Amniotic stem cell (primary cell): ENCODE results near the gene PLAU.
A peak's percentile ranks its signal among the peaks of the same experiment; 100 is the strongest.
"Not testable (repeated sequence)": the region's sequence is repeated elsewhere in the genome, so short reads cannot be mapped to it uniquely, and the experiment has no call there.

Experiments
- DNase-seq: peaks from one replicate; lab custom pipeline; 2025; lab: John Stamatoyannopoulos, UW

The PLAU gene

DNA sequence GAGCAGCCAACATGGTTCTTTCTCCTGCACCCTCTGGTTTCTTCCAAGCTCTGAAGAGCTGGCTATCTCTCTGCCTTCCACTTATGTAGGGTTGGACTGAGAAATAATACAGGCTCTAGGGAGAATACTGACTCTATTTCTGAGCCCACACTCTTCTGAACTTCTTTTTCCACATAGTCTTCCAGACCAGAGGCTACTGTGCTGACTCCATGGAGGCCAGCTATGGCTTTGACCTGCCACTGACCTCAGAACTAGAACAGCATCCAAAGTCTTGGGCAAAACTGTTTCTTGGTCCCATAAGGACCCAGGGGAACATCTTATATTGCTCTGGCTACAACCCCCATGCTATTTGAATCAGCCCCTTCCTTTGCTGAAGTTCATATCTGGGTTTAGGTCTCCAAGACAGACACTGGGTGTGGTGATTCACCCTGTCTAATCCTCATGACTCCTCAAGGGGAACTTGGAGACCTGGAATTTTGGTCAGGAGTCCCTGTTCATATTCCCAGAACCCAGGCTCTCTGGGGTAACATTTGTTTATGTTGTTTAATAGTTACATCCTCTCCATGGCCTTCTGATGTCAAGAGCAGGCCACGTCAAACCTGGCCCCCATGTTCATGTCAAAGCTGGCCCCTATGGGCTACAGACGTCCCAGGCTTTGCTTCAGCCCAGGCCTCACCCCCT lies 12.1 kb upstream of the PLAU start:
- no peak for DNase-seq

DNA sequence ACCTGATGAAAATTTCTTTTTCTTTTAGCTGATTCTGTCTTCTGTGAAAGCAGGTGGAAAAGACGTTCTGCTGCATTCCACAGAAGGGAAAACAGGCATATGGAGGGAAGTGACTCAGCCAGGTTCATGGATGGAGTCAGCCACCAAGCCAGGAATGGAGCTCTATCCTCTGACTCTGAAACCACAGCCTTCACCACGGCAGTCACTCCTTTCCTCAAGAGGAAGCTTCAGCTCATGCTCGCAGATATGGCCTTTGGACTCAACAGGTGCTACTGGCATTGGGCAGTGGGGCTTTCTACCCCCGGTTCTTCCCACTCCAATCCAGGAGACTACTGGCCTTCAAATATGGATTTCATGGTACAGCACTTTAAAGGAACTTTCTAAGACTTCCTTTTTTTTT lies 11.5 kb upstream of the PLAU start:
- no peak for DNase-seq

DNA sequence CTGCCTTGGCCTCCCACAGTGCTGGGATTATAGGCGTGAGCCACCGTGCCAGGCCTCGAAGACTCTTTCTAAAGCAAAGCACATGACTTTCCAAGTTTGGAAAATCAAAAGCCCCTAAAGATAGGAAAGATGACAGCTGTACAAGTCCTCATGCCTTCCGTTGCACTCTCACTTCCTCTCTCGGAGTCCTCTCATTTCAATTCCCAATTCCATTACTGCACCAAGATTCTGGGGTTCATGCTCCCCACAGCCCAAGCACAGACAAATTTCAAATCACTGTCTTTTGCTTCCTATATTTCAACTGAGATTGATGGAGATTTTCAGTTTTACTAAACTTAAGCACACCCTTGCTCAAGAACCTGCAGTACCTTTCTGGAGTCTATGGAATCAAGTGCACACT lies 10.9 kb upstream of the PLAU start:
- DNase-seq, result no peak

DNA sequence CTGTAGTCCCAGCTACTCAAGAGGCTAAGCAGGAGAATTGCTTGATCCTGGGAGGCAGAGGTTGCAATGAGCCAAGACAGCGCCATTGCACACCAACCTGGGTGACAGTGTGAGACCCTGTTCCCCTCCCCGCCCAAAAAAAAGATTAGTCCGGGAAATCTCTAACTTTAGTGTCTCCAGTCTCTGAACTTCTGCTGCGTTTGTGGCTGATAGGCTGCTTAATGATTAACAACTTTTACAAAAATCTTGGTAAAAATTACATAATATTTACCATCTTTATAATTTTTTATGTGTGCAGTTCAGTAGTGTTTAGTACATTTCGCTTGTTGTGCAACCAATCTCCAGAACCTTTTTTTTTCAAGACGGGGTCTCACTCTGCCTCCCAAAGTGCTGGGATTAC lies 9.7 kb upstream of the PLAU start:
- DNase-seq, result no peak

DNA sequence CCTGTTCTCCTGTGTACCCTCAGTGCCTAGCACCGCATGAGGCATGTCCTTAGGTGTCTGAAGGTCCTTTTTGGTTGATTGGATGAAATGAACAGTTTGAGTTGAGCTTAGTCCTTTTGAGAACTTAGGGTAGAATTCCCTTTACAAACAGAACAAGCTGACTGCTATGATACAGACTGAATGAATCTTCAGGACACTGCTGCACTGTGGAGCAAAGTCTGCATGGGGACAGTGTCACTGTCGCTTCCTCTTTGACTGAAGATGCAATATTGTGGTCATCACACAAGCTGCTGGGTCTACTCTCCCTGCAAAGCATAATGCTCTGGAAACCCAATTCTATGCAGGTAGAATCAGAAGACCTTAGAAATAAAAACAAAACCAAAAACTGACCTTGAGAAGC lies 8.6 kb upstream of the PLAU start:
- DNase-seq, result no peak

DNA sequence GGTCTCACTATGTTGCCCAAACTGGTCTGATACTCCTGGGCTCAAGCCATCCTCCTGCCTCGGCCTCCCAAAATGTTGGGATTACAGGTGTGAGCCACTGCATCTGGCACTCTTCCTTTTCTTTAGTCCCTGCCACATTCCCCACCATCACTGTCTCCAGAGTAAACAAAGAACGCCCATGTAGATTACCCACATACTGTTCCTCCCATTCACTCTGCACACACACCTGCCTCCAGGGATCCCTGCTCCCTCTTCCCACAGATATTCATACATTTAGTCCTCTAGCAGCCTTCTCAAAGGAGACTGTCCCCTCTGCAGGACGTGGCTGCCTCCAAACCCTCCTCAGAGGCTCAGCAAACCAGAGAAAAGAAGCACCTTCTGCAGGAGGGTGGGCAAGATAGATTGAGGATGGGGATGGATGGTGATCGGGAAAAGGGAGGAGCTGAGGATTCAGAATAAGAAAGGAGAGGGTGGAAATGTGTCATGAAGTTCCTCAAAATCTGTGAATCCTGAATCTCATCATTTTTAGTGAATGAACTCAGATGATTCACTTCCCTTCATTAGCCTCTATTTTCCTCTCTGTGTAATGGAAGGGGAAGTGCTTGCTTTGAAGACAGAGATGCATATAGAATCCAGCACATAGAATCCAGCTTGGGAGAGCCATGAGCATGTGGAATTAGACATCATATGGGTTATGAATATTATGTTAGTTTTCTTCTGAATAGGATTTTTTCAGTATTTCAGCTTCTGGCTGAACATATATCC lies 5.5 kb upstream of the PLAU start:
- no peak for DNase-seq

DNA sequence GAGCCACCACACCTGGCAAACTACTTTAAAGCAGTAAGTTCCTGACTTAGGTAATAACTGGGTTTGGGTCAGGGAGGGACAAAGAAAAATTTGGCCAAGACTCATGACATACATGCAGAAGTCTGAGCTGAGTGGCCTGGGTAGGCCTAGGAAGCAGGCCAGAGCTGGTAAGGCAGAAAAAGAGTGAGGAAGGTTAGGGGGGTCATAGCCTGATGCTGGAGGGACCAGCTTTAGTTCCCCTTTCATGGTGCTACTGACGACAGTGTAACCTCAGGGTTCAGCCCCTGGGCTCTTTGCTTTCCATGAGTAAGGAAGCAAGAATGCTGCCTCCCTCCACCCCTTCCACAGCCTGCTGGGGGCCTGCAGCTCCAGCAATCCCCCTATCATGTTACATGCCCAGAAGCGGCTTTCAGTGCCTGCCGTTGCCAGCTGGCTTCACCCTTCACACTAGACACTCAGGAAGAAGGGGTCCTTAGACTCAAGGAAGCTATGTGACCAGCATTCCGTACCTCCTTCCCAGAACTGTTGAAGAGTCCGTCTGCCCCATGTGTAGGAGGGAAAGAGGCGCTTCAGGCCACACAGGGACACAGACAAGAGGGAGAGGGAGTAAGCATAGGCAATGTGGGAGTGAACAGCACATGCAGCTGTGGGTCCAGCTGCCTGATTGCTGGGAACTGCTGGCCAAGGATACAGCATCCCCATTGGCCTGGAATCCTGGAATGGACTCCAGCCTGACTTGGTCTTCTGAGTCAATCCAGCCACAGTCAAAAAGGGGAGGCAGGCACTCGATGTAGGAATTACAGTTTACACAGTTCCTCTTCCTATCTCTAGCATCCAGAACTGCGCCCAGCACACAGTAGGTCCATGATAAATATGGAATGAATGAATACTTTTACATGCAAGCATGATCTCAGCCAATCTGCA lies 4.1 kb upstream of the PLAU start:
- peak; percentile 93 for DNase-seq

DNA sequence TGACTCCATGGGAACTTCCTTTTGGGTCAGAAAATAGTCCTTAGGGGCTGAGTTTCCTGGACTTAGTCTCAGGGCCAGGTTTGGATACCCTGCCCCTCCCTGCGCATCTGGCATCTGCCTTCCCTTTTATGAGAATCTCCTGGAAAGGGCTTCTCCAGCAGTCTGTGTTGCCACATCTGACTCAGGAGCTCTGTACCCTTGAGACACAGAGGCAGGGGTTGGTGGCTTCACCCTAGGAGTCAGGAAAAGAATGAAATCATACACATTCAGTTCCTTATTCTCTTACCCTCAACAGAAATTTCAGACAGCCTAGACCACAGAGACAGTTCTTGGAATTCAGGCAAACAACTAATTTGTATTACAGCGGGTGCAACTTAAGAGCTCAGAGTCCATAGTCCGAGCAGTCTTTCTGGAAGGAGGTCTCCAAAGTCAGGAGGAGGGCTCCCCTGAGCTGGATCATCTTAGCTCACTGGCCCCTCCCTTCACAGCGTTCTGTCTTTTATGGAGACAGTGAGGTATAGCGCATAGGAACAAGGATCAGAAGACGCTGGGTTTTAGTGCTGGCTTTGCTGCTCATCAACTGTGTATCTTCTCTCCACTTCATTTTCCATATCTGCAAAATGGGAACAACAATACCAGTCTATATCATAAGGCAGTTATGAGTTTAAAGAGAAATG lies 3.0 kb upstream of the PLAU start:
- DNase-seq, result no peak

DNA sequence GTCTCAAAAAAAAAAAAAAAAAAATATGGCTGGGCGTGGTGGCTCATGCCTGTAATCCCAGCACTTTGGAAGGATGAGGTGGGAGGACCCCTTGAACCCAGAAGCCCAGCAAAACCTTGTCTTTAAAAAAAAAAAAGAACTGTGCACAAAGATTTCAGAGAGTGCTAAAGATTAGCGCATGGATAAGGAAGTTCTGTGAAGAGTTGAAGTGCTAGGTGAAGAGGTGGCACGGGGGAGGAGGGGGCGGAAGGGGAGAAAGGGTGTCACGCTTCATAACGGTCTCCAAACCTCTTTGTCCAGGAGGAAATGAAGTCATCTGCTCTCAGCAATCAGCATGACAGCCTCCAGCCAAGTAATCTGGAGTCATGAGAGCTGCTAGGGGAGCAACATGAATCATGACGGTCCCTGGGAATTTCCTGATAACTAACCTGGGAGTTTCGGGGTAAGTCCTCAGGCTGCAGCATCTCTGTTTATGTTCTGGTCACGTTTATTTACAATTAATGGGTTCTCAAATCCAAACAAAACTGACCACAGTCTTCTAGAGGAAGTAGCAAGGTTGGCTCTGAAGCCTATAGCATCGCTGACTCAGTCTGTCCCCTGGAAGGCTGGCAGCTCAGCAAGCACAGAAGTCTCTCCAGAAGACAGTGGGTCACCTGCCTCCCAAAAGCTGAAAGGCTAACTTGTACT lies 1.9 kb upstream of the PLAU start:
- DNase-seq, result peak; percentile 87

DNA sequence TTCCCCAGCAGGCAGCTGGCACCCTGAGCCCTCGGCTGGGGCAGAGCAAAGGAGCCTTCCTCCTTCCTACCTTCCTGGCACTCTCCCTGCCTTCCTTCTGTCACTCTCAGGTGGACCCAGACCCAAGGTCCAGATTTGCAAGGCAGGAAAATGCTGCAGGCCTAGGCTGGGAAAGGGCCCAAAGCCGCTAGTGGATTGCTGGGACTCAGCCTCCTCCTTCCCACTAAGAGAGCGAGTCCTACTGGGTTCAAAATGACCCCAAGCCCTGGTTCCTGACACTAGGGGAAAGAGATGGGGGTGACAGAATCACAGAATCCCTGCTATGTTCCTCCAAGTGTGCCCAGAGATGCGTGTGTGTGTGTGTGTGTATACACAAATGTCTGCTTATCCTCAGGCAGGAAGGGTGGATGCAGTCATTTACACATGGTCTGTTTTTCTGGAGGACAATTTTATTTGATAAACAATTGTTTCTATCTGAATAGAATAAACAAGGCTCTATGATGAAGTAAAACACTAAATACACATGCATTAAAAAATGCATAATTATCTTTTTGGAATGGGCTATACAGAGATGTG lies 1.3 kb upstream of the PLAU start:
- no peak for DNase-seq

DNA sequence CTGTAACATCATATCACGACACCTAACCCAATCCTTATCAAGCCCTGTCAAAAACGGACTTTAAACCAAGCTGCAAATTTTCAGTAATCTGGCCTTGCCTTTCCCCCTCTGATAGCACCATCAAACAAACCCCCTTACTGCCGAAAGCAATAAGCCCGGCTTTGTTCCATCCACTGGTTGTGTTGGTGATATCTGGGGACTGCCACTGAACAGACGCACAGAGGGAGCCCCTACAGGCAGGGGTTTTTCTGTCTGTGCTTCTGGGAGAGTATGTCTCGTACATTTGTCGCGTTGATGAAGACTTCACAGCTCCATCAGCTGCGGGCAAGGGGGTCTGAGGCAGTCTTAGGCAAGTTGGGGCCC lies 550 bp upstream of the PLAU start:
- DNase-seq, result no peak

DNA sequence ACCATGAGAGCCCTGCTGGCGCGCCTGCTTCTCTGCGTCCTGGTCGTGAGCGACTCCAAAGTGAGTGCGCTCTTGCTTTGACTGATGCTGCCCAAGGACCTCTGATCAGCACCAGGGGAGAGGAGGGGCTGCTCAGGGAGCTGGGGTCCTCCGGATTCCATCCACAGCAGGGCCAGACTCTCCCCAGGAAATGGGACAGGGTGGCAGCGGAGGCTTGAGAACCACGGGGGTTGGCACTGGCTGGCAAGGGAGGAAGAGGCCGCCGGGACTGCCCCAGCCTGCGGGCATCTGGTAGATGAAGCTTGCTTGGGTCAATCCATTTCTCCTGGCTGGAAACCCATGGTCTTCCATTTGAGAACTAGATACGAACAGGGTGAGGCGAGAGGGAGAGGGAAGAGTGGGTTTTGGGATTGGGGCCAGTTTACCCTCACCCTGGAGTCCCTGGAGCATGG lies 647 bp downstream of the PLAU start:
- no peak for DNase-seq

DNA sequence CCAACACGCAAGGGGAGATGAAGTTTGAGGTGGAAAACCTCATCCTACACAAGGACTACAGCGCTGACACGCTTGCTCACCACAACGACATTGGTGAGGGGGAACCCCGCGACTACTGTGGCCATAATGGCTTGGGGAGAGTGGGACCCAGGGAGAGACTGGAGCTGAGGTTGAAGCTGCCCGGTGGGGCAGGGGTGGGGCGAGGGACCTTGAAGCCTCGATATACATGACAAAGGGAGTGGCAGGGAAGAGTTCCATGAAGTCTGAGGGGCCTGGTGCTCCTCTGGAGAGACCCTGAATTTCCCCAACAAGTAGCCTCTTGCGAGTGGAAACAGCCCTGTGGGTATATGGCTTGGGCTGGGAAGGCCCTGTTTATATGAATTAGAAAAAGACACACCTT lies 3.1 kb downstream of the PLAU start:
- no peak for DNase-seq

DNA sequence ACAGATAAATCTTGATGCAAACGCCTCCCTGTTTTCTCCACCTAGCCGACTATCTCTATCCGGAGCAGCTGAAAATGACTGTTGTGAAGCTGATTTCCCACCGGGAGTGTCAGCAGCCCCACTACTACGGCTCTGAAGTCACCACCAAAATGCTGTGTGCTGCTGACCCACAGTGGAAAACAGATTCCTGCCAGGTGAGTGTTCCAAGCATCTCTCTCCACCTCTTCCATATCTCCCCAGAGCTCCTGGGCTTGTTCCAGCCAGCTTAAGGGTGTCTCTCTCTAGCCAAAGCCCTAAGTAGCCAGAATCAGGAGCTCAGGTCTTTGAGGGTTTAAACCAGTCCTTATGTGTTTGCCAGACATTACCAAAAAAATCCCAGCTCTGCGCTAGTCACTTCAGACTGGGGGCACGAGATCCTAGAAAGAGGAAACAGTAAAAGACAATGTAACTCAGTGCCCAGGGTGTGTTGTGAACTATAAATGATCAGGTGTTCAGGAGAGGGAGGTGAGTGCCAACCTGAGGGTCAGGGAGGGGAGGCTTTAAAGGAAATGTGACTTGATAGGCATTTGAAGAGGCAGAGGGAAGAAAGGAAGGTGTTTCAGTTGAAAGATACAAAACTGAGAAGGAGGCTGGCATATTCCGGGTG lies 4.4 kb downstream of the PLAU start:
- no peak for DNase-seq

DNA sequence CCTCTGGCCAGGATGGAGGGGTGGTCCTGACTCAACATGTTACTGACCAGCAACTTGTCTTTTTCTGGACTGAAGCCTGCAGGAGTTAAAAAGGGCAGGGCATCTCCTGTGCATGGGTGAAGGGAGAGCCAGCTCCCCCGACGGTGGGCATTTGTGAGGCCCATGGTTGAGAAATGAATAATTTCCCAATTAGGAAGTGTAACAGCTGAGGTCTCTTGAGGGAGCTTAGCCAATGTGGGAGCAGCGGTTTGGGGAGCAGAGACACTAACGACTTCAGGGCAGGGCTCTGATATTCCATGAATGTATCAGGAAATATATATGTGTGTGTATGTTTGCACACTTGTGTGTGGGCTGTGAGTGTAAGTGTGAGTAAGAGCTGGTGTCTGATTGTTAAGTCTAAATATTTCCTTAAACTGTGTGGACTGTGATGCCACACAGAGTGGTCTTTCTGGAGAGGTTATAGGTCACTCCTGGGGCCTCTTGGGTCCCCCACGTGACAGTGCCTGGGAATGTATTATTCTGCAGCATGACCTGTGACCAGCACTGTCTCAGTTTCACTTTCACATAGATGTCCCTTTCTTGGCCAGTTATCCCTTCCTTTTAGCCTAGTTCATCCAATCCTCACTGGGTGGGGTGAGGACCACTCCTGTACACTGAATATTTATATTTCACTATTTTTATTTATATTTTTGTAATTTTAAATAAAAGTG lies 6.0 kb downstream of the PLAU start:
- DNase-seq, result no peak

DNA sequence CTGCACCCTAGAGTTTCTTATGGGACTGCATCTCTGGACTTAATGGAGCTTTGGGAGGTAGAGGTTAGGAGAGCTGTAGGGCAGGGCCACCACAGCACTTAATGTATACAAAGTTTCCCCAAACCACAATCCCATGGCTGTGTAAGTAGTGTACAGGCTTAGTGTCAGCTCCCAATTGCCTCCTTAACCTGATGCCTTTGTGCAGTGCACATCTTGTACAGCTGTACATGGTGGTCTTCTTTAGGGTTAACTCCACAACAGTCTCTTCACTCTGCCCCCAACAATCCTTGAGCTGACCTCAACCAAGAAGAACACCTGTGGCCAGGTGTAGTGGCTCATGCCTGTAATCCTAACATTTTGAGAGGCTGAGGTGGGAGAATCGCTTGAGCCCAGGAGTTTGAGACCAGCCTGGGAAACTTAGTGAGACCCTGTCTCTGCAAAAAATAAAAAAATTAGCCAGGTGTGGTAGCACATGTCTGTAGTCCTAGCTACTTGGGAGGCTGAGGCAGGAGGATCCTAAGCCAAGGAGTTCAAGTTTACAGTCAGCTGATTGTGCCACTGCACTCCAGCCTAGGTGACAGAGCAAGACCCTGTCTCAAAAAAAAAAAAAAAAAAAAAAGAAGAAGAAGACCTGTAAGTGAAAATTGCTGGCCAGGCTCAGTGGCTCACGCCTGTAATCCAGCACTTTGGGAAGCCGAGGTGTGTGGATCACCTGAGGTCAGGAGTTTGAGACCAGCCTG lies 6.8 kb downstream of the PLAU start:
- no peak for DNase-seq

DNA sequence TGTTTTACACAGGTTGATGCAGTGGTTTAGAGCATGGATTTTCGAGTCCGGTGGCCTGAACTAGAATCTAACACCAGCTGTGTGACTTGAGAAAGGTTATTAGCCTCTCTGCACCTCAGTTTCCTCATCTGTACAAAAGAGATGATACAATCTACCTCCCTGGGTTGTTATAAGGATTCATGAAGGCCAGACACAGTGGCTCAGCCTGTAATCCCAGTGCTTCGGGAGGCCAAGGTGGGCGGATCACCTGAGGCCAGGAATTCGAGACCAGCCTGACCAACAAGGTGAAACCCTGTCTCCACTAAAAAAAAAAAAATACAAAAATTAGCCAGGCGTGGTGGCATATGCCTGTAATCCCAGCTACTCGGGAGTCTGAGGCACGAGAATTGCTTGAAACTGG lies 8.5 kb downstream of the PLAU start:
- not testable (repeated sequence) for DNase-seq

DNA sequence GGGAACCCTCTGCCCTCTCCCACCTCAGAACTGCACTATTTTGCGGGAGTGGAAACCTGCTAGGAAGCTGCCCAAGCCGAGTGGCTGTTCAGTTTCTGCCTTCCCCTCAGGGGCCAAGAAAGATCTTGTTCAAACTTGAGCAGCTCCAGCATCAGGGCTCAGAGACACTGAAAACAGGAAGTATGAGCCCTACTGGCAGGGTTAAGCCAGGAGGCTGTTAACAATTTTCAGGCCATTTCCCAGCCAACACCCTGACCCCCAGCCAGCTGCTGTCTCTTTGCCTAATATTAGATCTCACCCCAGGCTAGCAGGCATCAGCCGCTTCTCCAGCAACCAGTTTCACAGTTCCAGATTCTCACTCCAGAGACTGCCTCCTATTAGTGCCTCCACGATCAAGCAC lies 9.2 kb downstream of the PLAU start:
- no peak for DNase-seq
